ENCODE data around the gene EQTN.

DNA sequence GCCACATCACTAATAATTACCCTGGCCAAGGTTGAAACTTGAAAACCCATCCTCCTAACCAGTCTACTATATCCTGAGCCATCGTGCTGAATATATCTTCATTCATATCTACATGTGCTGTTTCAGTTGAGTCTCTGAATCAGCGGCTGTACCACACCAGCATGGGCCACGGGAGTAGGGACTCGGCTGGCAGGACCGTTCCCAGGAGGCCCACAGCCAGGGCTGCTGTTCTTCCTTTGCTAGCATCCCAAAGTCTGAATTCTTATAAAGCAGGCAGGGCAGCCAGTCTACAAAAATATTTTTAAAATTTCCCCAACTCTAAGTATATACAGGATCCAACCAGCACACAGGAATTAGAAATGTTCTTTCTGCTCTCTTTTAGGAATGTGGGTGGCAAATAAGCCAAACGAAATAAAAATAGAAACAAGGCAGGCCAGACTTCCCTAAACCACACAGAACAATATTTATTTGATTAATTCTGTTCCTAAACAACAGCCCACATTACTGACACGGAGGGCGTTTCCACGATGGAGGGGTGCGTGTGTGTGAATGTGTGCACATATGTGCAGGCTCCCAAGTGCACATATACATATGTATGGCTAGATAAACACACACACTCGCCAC lies 42.8 kb upstream of the EQTN start:
- TF ChIP-seq, protein P1, sequence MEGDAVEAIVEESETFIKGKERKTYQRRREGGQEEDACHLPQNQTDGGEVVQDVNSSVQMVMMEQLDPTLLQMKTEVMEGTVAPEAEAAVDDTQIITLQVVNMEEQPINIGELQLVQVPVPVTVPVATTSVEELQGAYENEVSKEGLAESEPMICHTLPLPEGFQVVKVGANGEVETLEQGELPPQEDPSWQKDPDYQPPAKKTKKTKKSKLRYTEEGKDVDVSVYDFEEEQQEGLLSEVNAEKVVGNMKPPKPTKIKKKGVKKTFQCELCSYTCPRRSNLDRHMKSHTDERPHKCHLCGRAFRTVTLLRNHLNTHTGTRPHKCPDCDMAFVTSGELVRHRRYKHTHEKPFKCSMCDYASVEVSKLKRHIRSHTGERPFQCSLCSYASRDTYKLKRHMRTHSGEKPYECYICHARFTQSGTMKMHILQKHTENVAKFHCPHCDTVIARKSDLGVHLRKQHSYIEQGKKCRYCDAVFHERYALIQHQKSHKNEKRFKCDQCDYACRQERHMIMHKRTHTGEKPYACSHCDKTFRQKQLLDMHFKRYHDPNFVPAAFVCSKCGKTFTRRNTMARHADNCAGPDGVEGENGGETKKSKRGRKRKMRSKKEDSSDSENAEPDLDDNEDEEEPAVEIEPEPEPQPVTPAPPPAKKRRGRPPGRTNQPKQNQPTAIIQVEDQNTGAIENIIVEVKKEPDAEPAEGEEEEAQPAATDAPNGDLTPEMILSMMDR (IDR thresholded peaks at IDR 0.05 in 2 of 3, conservative IDR thresholded peaks at IDR 0.05 in 1 of 3; ENCODE audit: borderline replicate concordance in 1 of 3, insufficient read depth in 1 of 3, low read depth in 2 of 3, low read length in 2 of 3): no peak
- TF ChIP-seq POLR2A (IDR thresholded peaks at IDR 0.05; ENCODE audit: borderline replicate concordance, extremely low read depth, insufficient read depth, insufficient read length) (no peak), YY1 (IDR thresholded peaks at IDR 0.05; ENCODE audit: extremely low read depth, insufficient replicate concordance, low read depth, low read length) (no peak), JUND (IDR thresholded peaks at IDR 0.05) (no peak), EZH2phosphoT487 (IDR thresholded peaks at IDR 0.05; ENCODE audit: borderline replicate concordance) (no peak), ELF1 (IDR thresholded peaks at IDR 0.05; ENCODE audit: borderline replicate concordance, low read depth) (no peak), RAD21 (IDR thresholded peaks at IDR 0.05; ENCODE audit: low read depth) (no peak), SIN3A (IDR thresholded peaks at IDR 0.05; ENCODE audit: low read depth) (no peak), ZNF274 (IDR thresholded peaks at IDR 0.05; ENCODE audit: low read depth, low read length) (no peak)
- TF ChIP-seq, protein P2, sequence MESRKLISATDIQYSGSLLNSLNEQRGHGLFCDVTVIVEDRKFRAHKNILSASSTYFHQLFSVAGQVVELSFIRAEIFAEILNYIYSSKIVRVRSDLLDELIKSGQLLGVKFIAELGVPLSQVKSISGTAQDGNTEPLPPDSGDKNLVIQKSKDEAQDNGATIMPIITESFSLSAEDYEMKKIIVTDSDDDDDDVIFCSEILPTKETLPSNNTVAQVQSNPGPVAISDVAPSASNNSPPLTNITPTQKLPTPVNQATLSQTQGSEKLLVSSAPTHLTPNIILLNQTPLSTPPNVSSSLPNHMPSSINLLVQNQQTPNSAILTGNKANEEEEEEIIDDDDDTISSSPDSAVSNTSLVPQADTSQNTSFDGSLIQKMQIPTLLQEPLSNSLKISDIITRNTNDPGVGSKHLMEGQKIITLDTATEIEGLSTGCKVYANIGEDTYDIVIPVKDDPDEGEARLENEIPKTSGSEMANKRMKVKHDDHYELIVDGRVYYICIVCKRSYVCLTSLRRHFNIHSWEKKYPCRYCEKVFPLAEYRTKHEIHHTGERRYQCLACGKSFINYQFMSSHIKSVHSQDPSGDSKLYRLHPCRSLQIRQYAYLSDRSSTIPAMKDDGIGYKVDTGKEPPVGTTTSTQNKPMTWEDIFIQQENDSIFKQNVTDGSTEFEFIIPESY (IDR thresholded peaks at IDR 0.05; ENCODE audit: extremely low read depth, insufficient replicate concordance, low read length): no peak

Data from HCT116 (cell line).